Stimulated activated naive CD4-positive, alpha-beta T cell (primary cell): ENCODE data around the gene OR2T34.
"Not testable (repeated sequence)": the region's sequence is repeated elsewhere in the genome, so short reads cannot be mapped to it uniquely, and the experiment has no call there.

Source experiments
- DNase-seq, 6 experiments: peaks; one replicate each; lab custom pipeline; 2025; lab: John Stamatoyannopoulos, UW

Gene OR2T34, protein sequence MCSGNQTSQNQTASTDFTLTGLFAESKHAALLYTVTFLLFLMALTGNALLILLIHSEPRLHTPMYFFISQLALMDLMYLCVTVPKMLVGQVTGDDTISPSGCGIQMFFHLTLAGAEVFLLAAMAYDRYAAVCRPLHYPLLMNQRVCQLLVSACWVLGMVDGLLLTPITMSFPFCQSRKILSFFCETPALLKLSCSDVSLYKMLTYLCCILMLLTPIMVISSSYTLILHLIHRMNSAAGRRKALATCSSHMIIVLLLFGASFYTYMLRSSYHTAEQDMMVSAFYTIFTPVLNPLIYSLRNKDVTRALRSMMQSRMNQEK

DNA sequence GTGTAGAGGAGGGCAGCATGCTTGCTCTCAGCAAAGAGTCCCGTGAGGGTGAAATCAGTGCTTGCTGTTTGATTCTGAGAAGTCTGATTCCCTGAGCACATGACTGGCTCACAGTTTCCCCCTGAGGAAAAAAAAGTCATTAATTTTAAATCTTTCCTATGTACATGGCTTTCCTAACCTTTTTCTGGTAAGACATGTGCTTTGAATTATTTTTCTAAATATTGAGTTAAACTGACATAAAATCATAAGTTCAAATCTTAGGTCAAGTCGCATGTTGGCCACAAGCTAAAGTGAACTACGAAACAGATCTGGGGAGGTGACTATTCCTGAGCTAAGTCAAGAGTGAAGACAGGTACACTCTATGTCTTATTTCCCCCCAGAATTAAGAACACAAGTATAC, at the start of gene OR2T34:
Gene OR2T34 (minus strand): TSS at position 101 of the 400 bp plus-strand sequence. CDS start 0 bp downstream, at position 101.
- DNase-seq, result not testable (repeated sequence)

DNA sequence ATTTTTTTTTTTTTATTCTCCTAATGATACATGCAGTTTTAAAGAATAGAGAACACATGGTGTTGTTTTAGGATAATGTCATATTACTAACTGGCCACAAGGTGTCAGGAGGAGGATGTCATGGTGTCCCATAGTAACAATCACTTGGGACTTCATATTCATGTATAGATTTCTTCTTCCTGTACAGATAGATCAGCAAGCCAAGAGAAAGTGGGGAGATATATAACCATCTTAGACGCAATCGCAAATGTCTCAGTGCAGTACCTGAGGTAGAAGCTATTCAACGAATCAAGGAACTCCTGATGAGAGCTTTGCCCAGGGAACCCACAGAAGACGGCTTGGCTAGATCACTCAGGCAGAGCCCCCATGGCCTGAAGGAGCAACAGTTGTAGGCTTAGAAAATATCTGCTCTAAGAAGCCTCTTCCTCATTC, 48.0 kb upstream of the OR2T34 start:
- DNase-seq, result peak in 2 of 6 experiments; percentile 17 to 28

DNA sequence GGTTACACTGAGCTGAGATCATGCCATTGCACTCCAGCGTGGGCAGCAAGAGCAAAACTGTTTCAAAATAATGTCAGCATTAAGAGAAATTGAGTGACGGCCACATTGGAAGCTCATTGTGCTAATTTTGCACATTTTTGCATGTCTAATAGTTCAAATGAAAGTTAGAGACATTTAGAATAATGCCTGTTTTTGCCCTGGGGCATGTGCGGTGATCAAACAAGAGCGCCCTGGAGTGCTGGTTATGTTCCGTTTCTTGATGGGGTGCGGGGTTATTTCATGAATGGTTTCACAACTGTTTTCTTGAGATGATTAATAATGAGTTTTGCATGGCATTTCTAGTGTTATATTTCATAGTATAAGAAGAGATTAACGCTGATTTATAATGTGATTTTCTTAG, 47.2 kb upstream of the OR2T34 start:
- DNase-seq, result no peak

DNA sequence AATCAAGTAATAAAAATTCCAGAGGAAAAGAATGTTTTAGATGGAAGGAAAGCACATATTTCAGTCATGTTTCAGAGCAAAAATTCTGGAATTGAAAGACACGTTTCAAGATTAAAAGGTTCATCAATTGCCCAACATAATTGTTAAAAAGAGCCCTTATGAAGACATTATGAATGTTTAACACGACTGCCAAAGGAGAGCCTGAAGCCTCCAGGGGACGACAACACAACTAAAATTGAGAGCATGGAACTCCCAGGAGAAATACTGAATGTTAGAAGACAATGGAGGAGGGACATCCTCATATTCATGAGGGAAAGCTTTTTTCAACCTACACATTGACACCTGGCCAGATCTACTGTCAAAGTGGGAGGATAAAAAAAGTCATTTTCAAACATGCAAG, 44.3 kb upstream of the OR2T34 start:
- peak in 3 of 6 experiments; percentile 12 to 23 (median 15) for DNase-seq

DNA sequence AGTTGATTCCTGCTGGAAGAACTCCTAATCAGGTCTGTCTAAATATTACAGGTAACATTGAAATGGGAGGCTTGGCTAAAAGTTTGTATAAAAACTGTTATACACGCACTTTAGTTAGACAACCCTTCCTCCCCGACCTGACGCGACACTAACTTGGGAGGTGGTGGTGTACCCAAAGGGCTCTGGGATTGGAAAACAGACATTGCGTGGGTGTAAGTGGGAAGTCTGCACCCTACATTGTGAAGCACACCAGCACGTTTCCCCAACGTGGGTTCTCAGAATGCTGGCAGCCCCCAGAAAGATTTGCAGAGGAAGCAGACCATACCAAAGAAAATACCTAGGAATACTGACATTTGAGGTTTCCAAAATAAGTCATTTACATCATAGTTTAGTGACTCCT, 43.6 kb upstream of the OR2T34 start:
- DNase-seq, result no peak

DNA sequence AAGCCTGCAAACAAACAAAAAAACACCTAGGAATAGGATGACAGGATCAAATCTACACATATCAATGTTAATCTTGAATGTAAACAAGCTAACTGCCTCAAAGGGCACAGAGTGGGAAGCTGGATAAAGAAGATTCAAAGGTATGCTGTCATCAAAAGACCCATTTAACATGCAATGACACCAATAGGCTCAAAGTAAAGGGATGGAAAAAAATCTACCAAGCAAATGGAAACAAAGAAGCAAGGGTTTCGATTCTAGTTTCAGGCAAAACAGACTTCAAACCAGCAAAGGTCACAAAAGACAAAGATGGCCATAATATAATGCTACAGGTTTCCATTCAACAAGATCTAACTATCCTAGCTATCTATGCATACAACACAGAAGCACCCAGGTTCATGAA, 39.2 kb upstream of the OR2T34 start:
- no peak for DNase-seq

DNA sequence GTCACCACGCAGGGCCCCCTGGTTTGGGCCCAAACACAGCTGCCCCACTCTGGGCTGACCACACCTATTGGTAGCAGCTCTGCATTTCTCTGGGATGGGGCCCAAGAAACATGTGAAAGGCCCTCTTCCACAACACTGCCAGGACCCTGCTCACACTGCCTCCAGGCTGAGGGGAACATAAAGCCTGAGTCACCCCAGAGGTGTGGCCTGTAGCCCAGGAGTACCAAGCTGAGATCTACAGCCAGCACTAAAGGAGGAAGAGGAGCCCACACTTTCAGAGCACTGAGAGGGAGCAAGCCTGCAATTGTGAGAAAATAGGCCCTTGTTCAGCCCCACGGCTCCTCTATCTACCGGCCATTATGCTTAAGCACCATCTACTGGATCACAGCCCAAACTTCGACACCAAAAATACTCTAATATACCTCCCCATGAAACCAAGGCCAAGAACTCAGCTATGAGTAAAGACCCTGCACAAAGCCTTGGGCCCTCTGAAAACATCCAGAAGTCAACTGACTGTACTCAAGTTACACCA, 37.4 kb upstream of the OR2T34 start:
- DNase-seq, result peak in 2 of 6 experiments; percentile 19 to 20

DNA sequence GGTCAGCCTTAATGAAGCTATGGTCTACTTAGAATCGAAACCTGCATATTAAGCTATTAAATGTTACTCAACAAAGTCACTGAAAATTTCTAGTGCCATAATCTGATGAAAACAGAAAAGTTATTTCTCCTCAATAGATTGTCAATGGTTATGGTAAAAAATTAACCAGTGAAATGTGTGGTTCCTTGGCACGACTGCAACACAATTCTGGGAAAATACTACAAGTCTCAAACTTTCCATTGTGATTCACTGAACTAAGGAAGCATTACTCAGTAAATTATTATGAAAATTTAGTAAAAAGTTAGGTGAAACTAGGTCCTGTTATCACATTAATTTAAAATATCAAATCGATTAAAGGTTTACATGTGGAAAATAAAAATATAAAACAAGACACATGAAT, 35.7 kb upstream of the OR2T34 start:
- no peak for DNase-seq

DNA sequence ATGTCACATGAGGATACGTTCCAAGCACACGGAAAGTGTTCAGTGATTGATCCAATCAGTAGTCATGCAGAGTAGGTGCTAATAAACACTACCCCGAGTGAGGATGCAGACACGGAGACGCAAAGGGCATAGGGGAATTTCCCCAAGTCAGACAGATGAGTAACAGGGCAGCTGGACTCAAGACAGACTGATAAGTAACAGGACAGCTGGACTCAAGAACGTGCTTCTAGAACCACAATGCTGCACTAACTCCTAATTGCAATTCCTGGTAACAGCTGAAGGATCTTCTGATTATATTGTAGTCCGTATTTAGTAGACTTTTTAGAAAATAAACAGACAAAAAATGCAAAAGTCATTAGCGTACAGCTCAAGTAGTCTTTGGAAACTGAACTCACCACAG, 24.8 kb upstream of the OR2T34 start:
- DNase-seq, result no peak

DNA sequence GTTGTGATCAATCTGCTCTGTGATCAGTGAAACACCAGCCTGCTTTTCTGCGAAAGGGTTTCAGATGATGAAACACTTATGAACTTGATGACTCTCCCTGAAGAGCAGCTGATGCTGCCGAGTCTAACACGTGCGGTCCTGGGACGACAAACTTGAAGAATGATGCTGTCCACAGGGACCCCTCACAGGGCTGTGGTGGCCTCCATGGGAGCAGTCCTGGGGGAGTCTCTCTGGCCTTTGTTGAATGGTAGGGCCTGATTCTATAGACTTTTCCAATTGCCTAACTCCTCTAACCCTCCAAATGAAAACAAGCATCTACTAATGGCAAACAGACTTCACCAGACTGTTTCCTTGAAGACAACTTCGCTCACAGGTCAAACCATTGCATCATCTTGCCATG, 23.0 kb upstream of the OR2T34 start, which contains the start of gene OR2T10:
Gene OR2T10 (minus strand): TSS at position 112 of the 400 bp plus-strand sequence. CDS start 3,932 bp downstream, outside the sequence.
- no peak for DNase-seq

DNA sequence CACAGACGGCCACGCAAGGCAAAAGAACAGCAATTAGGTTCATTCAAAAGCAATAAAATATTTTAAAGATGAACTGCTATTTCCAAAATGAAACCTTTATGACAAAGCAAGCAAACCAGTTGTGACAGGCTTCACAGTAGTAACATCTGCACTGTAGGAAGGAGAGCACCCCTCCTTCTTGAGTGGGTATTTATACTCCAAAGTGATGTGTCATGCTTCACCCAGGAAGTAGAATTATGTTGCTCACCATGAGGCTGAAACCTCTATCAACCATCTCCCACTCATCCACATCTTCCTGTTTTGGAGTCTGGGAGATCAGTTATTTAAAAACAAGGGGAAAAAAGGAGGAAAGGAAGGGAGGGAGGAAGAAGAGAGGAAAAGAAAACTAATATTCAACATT, 22.1 kb upstream of the OR2T34 start:
- peak in 1 of 6 experiments; percentile 4 for DNase-seq

DNA sequence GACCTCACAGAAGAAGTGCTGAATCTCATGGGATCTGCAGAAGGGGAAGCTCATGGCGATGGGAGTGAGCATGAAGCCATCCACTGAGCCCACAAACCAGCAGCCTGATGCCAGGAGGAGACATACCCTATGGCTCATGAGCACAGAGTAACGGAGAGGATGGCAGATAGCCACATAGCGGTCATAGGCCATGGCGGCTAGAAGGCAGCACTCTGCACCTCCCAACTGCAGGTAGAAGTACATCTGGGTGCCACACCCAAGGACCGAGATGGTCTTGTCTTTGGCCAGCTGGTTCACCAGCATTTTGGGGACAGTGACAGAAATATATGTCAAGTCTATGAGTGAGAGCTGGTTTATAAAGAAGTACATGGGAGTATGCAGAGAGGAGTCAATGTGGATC, 18.7 kb upstream of the OR2T34 start:
- no peak for DNase-seq

DNA sequence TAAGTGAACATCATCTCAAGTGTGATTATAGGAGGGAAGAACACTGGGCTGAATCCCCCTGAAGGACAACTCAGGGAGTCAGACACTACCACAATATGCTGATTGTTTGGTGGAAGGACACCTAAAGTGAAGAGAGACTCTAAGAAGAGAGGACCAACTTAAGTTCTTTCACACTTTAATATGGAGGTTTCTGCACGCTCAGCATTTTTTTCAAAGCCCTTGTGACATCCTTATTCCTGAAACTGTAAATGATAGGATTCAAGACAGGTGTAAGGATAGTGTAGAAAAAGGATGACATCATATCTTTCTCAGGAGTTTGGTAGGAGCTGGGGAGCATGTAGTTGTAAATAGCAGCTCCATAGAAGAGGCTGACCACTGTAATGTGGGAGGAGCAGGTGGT, 18.1 kb upstream of the OR2T34 start:
- DNase-seq, result no peak

DNA sequence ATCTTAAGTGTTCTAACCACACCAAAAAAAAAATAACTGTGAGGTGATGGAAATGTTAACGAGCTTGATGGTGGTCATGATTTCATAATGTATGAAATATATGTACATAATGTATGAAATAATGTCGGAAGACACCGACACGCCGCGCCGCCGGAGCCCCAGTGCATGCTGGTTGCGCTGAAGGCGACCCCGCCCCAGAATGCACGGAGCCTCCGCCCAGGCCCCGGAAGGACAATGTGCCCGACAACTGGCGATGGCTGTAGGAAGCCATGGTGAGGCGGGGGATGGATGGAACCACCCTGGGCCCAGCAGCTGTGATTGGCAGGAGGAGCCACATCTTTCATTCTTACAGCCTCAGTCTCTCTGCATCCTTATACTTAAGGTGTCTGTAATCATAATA, 15.5 kb upstream of the OR2T34 start:
- no peak for DNase-seq

DNA sequence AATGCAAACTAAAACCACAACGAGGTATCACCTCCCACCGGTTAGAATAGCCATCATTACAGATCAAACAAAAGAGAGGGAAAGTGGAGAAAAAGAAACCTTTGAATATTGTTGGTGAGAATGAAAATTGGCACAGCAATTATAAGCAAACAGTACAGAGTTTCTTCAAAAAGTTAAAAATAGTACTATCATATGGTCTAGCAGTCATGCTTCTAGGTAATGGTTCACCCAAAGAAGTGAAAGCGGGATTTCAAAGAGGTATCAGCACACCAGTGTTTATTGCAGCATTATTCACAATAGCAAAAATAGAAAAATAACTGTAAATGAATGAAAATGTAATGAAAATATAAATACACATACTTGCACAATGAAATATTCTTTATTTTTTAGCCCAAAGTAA, 14.8 kb upstream of the OR2T34 start:
- no peak for DNase-seq

DNA sequence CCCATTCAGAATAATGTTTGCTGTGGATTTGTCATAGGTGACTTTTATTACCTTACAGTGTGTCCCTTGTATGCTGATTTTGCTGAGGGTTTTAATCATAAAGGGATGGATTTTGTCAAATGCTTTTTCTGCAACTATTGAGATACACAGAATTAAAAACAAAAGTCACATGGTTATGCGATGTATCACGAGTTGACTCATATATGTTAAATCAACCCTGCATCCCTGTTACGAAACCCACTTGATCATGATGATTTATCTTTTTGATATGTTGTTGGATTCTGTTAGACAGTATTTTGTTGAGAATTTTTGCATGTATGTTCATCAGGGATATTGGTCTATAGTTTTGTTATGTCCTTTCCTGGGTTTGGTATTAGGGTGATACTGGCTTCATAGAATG, 10.7 kb upstream of the OR2T34 start:
- no peak for DNase-seq

DNA sequence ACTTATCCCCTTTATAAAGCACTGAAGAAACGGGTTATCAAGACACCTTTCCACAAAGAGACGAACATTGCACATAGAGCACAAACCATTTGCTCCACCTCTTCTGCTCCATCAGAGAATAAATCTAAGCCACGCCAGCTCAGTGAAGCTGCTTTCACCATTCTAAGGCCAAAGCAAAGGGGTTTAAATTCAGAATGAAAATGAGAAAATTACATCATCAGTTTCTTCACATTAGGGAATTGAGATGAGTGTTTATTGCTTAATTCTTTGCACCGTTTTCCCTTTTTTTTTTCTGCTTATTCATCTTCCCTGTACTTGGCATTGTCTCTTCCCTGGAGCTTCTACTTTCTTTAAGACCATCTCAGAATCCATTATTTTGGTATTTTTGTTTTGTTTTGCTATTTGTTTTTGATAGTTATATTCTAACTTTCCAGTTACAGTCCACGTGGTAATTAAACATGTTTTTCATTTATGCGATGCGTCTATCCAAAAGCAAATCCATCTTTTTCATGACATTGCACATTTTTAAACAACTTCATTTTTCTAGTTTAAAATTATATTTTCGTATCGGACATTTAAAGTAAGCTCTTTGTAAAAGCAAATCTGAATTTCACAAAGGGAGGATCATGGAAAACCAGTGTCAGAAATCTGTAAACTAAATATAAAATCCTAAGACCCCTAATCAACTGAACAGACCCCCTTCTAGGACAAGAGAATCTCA, 1.9 kb upstream of the OR2T34 start:
- no peak for DNase-seq

DNA sequence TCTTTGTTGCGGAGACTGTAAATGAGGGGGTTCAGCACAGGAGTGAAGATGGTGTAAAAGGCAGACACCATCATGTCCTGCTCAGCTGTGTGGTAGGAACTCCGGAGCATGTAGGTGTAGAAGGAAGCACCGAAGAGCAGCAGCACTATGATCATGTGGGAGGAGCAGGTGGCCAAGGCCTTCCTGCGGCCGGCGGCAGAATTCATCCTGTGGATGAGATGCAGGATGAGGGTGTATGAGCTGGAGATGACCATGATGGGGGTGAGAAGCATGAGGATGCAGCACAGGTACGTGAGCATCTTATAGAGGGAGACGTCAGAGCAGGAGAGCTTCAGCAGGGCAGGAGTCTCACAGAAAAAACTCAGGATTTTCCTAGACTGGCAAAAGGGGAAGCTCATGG, 701 bp downstream of the OR2T34 start:
- not testable (repeated sequence) for DNase-seq

DNA sequence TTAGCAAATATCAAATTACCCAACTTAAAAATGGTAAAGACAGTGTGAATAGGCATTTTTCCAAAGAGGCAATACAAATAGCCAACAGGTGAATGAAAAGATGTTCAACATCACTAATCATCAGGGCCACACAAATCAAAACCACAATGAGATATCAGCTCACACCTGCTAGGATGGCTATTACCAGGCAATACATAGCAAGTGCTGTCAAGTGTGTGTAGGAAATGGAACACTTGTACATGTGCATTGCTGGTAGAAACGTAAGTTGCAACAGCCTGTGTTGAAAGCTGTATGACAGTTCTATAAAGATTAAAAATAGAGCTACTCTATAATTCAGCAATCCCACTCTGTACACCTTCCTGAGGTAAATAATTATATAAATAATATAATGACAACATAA, 2.5 kb downstream of the OR2T34 start:
- not testable (repeated sequence) for DNase-seq

DNA sequence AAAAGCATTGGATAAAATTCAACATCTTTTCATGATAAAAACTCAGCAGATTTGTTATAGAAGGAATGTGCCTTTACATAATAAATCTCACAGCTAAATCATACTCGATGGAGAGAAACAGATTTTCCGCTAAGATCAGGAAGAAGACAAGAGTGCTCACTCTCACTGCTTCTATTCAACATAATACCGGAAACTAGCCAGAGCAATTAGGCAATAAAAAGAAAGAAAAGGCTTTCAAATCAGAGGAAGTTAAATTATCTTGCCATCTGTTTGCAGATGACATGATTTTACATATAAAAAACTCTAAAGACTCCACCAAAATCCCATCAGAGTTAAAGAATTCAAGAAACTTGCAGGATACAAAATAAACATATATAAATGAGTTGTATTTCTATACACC, 3.7 kb downstream of the OR2T34 start:
- not testable (repeated sequence) for DNase-seq

DNA sequence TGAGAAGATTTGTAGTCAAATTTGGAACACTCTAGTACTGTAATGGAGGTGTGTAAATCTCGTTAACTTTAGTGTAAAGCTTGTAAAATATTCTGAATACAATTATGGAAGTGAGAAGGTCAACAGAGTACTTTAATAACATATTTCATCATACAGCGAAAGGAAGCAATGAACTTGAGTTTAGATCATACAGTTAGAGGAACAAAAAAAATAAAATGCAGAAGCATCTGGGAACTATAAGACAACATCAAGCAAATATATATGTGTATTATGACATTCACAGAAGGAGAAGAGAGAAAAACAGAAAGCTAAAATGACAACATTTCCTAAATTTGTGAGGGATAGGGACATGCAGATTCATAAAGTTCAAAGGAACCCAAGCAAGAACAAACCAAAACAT, 5.5 kb downstream of the OR2T34 start:
- DNase-seq, result not testable (repeated sequence)

DNA sequence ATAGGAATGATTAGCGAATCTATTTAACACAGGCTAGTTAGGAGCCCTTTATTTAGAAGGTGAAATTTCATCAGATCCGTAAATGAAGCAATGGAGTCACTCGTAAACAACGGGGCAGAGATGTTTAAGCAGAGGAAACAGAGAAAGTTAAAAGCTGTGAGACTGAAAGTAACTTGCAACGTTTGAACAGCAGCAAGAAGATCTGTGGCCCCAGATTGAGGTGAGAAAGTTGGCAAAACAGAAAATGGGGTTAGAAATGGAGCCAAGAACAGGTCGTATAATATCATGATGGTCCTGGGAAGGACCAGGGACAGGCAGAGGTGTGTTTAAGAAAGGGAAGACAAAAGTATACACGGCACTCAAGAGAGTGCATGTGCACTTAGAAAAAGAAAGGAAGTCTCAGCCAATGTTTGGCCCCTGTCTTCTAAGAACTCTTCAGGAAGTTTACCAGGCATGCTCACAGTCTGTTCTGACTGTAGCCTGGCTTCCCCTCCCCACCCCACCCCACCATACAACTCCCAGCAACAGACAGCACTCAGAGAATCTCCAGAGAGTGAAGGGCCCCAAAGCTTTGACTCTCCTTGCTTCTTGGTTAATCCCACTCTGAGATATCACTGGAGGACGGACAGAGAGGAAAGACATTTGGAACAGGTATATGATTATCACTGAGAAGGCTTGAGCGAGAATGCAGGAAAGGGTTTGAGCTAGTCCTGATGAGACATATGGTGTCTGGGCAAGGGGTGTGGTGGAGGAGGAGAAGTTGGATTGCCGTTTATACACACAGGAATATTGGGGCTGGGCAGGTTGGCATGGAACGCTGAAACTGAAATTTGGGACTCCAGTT, 8.8 kb downstream of the OR2T34 start:
- DNase-seq, result peak in 3 of 6 experiments; percentile 29 to 68 (median 64)
